PFSK-1 (cell line): ENCODE data around the gene ATP13A1.

Source experiments
- FOXP2 ChIP-seq: optimal IDR thresholded peaks from 2 replicates; pipeline ENCODE3; 2011; ENCODE audit warnings: borderline replicate concordance, control low read depth, inconsistent platforms; ENCODE audit not compliant: insufficient read depth; ENCODE audit errors: extremely low read length, extremely low read depth
- POLR2AphosphoS5 ChIP-seq: IDR thresholded peaks from 2 replicates; pipeline ENCODE4 v1.6.1; 2012; ENCODE audit warnings: low read depth, mild to moderate bottlenecking, control low read depth, low read length, moderate library complexity
- SIN3A ChIP-seq: IDR thresholded peaks from 2 replicates; pipeline ENCODE4 v1.6.1; 2012; ENCODE audit warnings: mild to moderate bottlenecking, low read length, moderate library complexity, borderline replicate concordance; ENCODE audit not compliant: insufficient read depth
- TAF1 ChIP-seq: IDR thresholded peaks from 2 replicates; pipeline ENCODE4 v1.6.1; 2012; ENCODE audit warnings: low read length, control low read depth, borderline replicate concordance; ENCODE audit not compliant: insufficient read depth
- TF ChIP-seq, protein P1 (sequence below), 2 experiments: IDR thresholded peaks; 2 replicates each; pipeline versions ENCODE4 v1.6.1 to v1.8.0; 2011 to 2012; ENCODE audit warnings: low read depth in 2 of 2, low read length in 2 of 2, control low read depth in 1 of 2, inconsistent platforms in 1 of 2, mild to moderate bottlenecking in 1 of 2, moderate library complexity in 1 of 2; ENCODE audit not compliant: insufficient read depth in 1 of 2

- TF ChIP-seq POLR2AphosphoS5, result no peak
- no peak for TF ChIP-seq TAF1
- TF ChIP-seq, protein P1, sequence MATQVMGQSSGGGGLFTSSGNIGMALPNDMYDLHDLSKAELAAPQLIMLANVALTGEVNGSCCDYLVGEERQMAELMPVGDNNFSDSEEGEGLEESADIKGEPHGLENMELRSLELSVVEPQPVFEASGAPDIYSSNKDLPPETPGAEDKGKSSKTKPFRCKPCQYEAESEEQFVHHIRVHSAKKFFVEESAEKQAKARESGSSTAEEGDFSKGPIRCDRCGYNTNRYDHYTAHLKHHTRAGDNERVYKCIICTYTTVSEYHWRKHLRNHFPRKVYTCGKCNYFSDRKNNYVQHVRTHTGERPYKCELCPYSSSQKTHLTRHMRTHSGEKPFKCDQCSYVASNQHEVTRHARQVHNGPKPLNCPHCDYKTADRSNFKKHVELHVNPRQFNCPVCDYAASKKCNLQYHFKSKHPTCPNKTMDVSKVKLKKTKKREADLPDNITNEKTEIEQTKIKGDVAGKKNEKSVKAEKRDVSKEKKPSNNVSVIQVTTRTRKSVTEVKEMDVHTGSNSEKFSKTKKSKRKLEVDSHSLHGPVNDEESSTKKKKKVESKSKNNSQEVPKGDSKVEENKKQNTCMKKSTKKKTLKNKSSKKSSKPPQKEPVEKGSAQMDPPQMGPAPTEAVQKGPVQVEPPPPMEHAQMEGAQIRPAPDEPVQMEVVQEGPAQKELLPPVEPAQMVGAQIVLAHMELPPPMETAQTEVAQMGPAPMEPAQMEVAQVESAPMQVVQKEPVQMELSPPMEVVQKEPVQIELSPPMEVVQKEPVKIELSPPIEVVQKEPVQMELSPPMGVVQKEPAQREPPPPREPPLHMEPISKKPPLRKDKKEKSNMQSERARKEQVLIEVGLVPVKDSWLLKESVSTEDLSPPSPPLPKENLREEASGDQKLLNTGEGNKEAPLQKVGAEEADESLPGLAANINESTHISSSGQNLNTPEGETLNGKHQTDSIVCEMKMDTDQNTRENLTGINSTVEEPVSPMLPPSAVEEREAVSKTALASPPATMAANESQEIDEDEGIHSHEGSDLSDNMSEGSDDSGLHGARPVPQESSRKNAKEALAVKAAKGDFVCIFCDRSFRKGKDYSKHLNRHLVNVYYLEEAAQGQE (IDR thresholded peaks at IDR 0.05; ENCODE audit: insufficient read depth in 1 of 2, low read depth in 2 of 2, low read length in 2 of 2), result no peak
- no peak for TF ChIP-seq SIN3A
- no peak for TF ChIP-seq FOXP2
Observed at GRCh38 chr19:19650331-19650730, 13.1 kb downstream of the ATP13A1 start.
